ENCODE results near the gene ISM2. TPM values are rescaled to one million over a fixed set of nuclear protein-coding genes. Genes with fewer than 3 reads are reported as not detected.

The ISM2 gene
- total RNA-seq, 2 donors from 2014 or later, result 0.48 to 0.94 TPM

GRCh38 chr14:77478029-77478428 is 20.6 kb downstream of the ISM2 start:
- TF ChIP-seq, protein P1, sequence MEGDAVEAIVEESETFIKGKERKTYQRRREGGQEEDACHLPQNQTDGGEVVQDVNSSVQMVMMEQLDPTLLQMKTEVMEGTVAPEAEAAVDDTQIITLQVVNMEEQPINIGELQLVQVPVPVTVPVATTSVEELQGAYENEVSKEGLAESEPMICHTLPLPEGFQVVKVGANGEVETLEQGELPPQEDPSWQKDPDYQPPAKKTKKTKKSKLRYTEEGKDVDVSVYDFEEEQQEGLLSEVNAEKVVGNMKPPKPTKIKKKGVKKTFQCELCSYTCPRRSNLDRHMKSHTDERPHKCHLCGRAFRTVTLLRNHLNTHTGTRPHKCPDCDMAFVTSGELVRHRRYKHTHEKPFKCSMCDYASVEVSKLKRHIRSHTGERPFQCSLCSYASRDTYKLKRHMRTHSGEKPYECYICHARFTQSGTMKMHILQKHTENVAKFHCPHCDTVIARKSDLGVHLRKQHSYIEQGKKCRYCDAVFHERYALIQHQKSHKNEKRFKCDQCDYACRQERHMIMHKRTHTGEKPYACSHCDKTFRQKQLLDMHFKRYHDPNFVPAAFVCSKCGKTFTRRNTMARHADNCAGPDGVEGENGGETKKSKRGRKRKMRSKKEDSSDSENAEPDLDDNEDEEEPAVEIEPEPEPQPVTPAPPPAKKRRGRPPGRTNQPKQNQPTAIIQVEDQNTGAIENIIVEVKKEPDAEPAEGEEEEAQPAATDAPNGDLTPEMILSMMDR (IDR thresholded peaks at IDR 0.05), result no peak
- no peaks in the 10 kb centered on the region for H3K9me3 ChIP-seq
- no peak overlapping the region for H3K4me3 ChIP-seq
- H3K27me3 ChIP-seq, result no peaks in the 10 kb centered on the region
- no peaks in the 10 kb centered on the region for H3K4me1 ChIP-seq
- H3K36me3 ChIP-seq, result no peaks in the 10 kb centered on the region
- DNase-seq (ENCODE audit: low spot score), result no peak
- no peak overlapping the region for H3K27ac ChIP-seq

GRCh38 chr14:77475432-77476115 is 23.0 kb downstream of the ISM2 start:
- H3K4me3 ChIP-seq, result no peak overlapping the region
- no peaks in the 10 kb centered on the region for H3K9me3 ChIP-seq
- no peaks in the 10 kb centered on the region for H3K27me3 ChIP-seq
- no peak for DNase-seq (ENCODE audit: low spot score)
- no peak overlapping the region for H3K27ac ChIP-seq
- H3K36me3 ChIP-seq, result no peaks in the 10 kb centered on the region
- H3K4me1 ChIP-seq, result no peaks in the 10 kb centered on the region
- TF ChIP-seq, protein P1 (IDR thresholded peaks at IDR 0.05), result no peak

DNA sequence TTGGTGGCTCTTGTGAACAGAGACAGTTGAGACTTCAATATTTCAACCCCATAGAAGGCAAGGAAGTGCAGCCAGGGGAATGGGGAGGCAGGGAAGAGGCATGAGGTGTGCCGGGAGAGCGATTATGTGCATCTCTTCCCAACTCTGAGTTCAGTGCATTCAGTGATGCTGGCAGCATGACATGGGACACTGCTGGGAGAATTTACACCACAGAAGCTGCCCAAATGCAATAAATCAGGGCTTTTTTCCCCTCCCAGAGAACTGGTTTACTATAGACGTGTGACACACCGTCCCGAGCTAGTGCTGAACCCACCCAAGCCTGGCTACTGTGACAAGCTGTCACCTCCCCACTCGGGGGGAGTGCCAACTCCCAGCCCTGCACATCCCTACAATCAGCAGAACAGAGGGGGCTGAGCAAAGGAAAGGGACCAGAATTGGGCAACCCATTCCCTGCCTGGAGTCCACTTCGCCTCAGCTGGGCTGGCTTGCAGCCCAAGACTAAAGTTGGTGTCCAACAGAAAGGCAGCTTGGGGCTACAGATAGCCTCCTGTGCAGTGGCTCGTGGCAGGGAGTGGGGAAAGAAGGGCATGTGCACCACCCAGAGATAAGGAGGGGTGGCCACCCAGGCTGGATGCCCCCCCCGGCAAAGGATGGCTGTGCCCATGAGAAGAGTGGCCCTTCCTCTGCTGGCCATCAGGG is 24.0 kb downstream of the ISM2 start:
- Histone ChIP-seq H3K4me3 (no peak overlapping the region), H3K9me3 (no peaks in the 10 kb centered on the region), H3K27ac (no peak overlapping the region), H3K4me1 (no peaks in the 10 kb centered on the region), H3K27me3 (no peaks in the 10 kb centered on the region), H3K36me3 (peaks cover 4% of the 10 kb centered on the region)
- TF ChIP-seq, protein P1 (IDR thresholded peaks at IDR 0.05), result no peak
- no peak for DNase-seq (ENCODE audit: low spot score)

- Histone ChIP-seq H3K4me1 (no peaks in the 10 kb centered on the region), H3K27me3 (no peaks in the 10 kb centered on the region), H3K27ac (no peak overlapping the region), H3K9me3 (no peaks in the 10 kb centered on the region), H3K4me3 (no peak overlapping the region), H3K36me3 (peaks cover 11% of the 10 kb centered on the region)
- DNase-seq (ENCODE audit: low spot score), result no peak
- TF ChIP-seq, protein P1 (IDR thresholded peaks at IDR 0.05), result no peak
These were observed 24.7 kb downstream of the ISM2 start for GRCh38 chr14:77473921-77474320.

- TF ChIP-seq, protein P1 (IDR thresholded peaks at IDR 0.05), result no peak
- no peak overlapping the region for H3K4me3 ChIP-seq
- H3K27ac ChIP-seq, result no peak overlapping the region
- DNase-seq (ENCODE audit: low spot score), result no peak
- no peaks in the 10 kb centered on the region for H3K4me1 ChIP-seq
- no peaks in the 10 kb centered on the region for H3K27me3 ChIP-seq
- H3K9me3 ChIP-seq, result no peaks in the 10 kb centered on the region
- peaks cover 47% of the 10 kb centered on the region for H3K36me3 ChIP-seq
These were observed 28.3 kb downstream of the ISM2 start for GRCh38 chr14:77470224-77470870.

All from right atrium auricular region (tissue), 2 donors.